Gastroesophageal sphincter (tissue), 3 donors: ENCODE results near the gene KIF26A.

Experiments used
- CTCF ChIP-seq, 4 experiments: fragments of 200-600 bp in 2 of 4; fragments of 450-650 bp in 2 of 4; sonication (generic) in 1 of 4; IDR thresholded peaks; one replicate each; pipeline ENCODE4 v1.5.1; 2017 to 2019; ENCODE audit warnings: antibody characterized with exemption in 4 of 4, mild to moderate bottlenecking in 2 of 4, moderate library complexity in 2 of 4
- POLR2A ChIP-seq, 2 donors: fragments of 450-650 bp; IDR thresholded peaks; one replicate each; pipeline ENCODE4 v1.6.1; 2017; ENCODE audit warnings: antibody characterized with exemption in 2 of 2, mild to moderate bottlenecking in 2 of 2, moderate library complexity in 1 of 2
- POLR2AphosphoS5 ChIP-seq: sonication (generic); formaldehyde crosslinking; IDR thresholded peaks from one replicate; pipeline ENCODE4 v1.6.1; 2017; ENCODE audit warnings: antibody characterized with exemption

GRCh38 chr14:104152246-104152575 is 13.8 kb downstream of the KIF26A start:
- TF ChIP-seq CTCF (IDR thresholded peaks at IDR 0.05) (no peak), POLR2A (IDR thresholded peaks at IDR 0.05) (no peak), POLR2AphosphoS5 (no peak)
